ENCODE measurements around the gene SLC38A11. TPM values are rescaled to one million over a fixed set of nuclear protein-coding genes. Genes with fewer than 3 reads are reported as not detected.

The SLC38A11 gene
- total and polyA plus RNA-seq, 2 of the 13 experiments (the other 11 are each of a cell fraction or from before 2014, with no cell fraction given): 14.0 to 14.3 TPM

GRCh38 chr2:164898475-164898874 is 56.9 kb downstream of the SLC38A11 start (continued):
- TF ChIP-seq EP300 (IDR thresholded peaks at IDR 0.05; ENCODE audit: low read depth in 2 of 2, low read length in 2 of 2) (peak in 1 of 2 experiments; percentile 86; a peak in 2 of 4 replicates), EP300 (CRISPR knock-in tag; IDR thresholded peaks at IDR 0.05; ENCODE audit: borderline replicate concordance) (peak; percentile 90; the same call in 1 of the 2 replicates), DRAP1 (CRISPR knock-in tag; IDR thresholded peaks at IDR 0.05) (peak; percentile 70), ZNF598 (CRISPR knock-in tag; IDR thresholded peaks at IDR 0.05; ENCODE audit: borderline replicate concordance) (no peak), ZNF781 (CRISPR knock-in tag; IDR thresholded peaks at IDR 0.05; ENCODE audit: borderline replicate concordance, not compliant biosample characterization) (no peak), ZC3H4 (CRISPR knock-in tag; IDR thresholded peaks at IDR 0.05; ENCODE audit: borderline replicate concordance) (no peak), SIX4 (CRISPR knock-in tag; IDR thresholded peaks at IDR 0.05) (peak; percentile 93), ATF3 (CRISPR knock-in tag; IDR thresholded peaks at IDR 0.05) (peak; percentile 74), NCOA2 (CRISPR knock-in tag; IDR thresholded peaks at IDR 0.05) (peak; percentile 95), RELA (CRISPR knock-in tag; IDR thresholded peaks at IDR 0.05) (no peak), AKAP8 (CRISPR knock-in tag; IDR thresholded peaks at IDR 0.05) (no peak), HOXA3 (CRISPR knock-in tag; IDR thresholded peaks at IDR 0.05) (peak; percentile 50; the same call in 1 of the 2 replicates), THAP8 (CRISPR knock-in tag; IDR thresholded peaks at IDR 0.05; ENCODE audit: borderline replicate concordance) (no peak), ZMYM2 (CRISPR knock-in tag; IDR thresholded peaks at IDR 0.05) (no peak), NR2C2 (CRISPR knock-in tag; IDR thresholded peaks at IDR 0.05; ENCODE audit: borderline replicate concordance) (no peak), FOXA3 (CRISPR knock-in tag; IDR thresholded peaks at IDR 0.05) (peak; percentile 84), ZSCAN29 (CRISPR knock-in tag; conservative IDR thresholded peaks at IDR 0.05) (no peak), PHB2 (IDR thresholded peaks at IDR 0.05; ENCODE audit: partially characterized antibody) (no peak), ZNF615 (CRISPR knock-in tag; IDR thresholded peaks at IDR 0.05; ENCODE audit: borderline replicate concordance) (no peak), PAXIP1 (CRISPR knock-in tag; conservative IDR thresholded peaks at IDR 0.05) (peak; percentile 77), YEATS2 (CRISPR knock-in tag; IDR thresholded peaks at IDR 0.05; ENCODE audit: borderline replicate concordance) (peak; percentile 63; the same call in 1 of the 2 replicates), AGO2 (optimal IDR thresholded peaks at IDR 0.05; ENCODE audit: low read depth, low read length) (no peak), SATB2 (CRISPR knock-in tag; IDR thresholded peaks at IDR 0.05) (0 out of 2 replicates have a peak, but pooled peaks have one; percentile 34), ZFX (CRISPR knock-in tag; IDR thresholded peaks at IDR 0.05; ENCODE audit: low read depth) (no peak), NFKB2 (CRISPR knock-in tag; IDR thresholded peaks at IDR 0.05; ENCODE audit: borderline replicate concordance) (no peak), ZNF180 (CRISPR knock-in tag; IDR thresholded peaks at IDR 0.05; ENCODE audit: borderline replicate concordance, low read depth) (no peak), ZNF747 (CRISPR knock-in tag; IDR thresholded peaks at IDR 0.05; ENCODE audit: borderline replicate concordance) (no peak), ARID2 (CRISPR knock-in tag; IDR thresholded peaks at IDR 0.05; ENCODE audit: borderline replicate concordance) (no peak)

Data from HepG2 (cell line).